Keratinocyte (primary cell): ENCODE data around the gene HELT. TPM values are rescaled to one million over a fixed set of nuclear protein-coding genes. Genes with fewer than 3 reads are reported as not detected.

Source experiments
- DNase-seq: peaks from one replicate; pipeline ENCODE4 v3.0.0-alpha.2; 2011; ENCODE audit warnings: low read depth, missing footprints, low spot score
- FAIRE-seq: peaks from 2 replicates; lab custom pipeline; 2011; peaks lifted over from hg19 to GRCh38; lab: Jason Lieb, UNC
- H2AFZ ChIP-seq: 2 replicates; pipeline ENCODE4 v1.6.0; 2012; ENCODE audit warnings: low read length, control low read depth, inconsistent platforms; ENCODE audit not compliant: control insufficient read depth
- H3K27ac ChIP-seq: 2 replicates; pipeline ENCODE4 v1.5.1; 2011; ENCODE audit warnings: low read length; ENCODE audit not compliant: control insufficient read depth, insufficient read depth
- H3K27me3 ChIP-seq: 3 replicates; pipeline ENCODE4 v1.6.0; 2011; ENCODE audit warnings: low read length; ENCODE audit not compliant: control insufficient read depth, insufficient read depth; ENCODE audit errors: extremely low read depth
- H3K36me3 ChIP-seq, 2 experiments: 2 replicates in 1 of 2; 3 replicates in 1 of 2; pipeline ENCODE4 v1.5.1; 2011; ENCODE audit warnings: low read length in 2 of 2, mild to moderate bottlenecking in 1 of 2; ENCODE audit not compliant: control insufficient read depth in 2 of 2, insufficient read depth in 2 of 2; ENCODE audit errors: extremely low read depth in 1 of 2
- H3K4me1 ChIP-seq: 3 replicates; pipeline ENCODE4 v1.5.1; 2011; ENCODE audit warnings: low read length; ENCODE audit not compliant: control insufficient read depth, insufficient read depth; ENCODE audit errors: extremely low read depth
- H3K4me2 ChIP-seq: 3 replicates; pipeline ENCODE4 v1.6.0; 2011; ENCODE audit warnings: low read depth, low read length; ENCODE audit not compliant: control insufficient read depth, insufficient read depth; ENCODE audit errors: extremely low read depth
- H3K4me3 ChIP-seq, 3 experiments: fragments of 200-600 bp in 1 of 3; sonication (generic) in 1 of 3; 2 replicates in 2 of 3; 3 replicates in 1 of 3; pipeline ENCODE4 v1.5.1; 2011 to 2016; ENCODE audit warnings: low read length in 3 of 3, mild to moderate bottlenecking in 3 of 3, control low read depth in 2 of 3, inconsistent platforms in 1 of 3, low read depth in 1 of 3, mixed read lengths in 1 of 3, mixed run types in 1 of 3, moderate library complexity in 1 of 3; ENCODE audit not compliant: control insufficient read depth in 2 of 3, insufficient read depth in 2 of 3; ENCODE audit errors: extremely low read depth in 1 of 3
- H3K79me2 ChIP-seq: 2 replicates; pipeline ENCODE4 v1.6.0; 2012; ENCODE audit warnings: low read length; ENCODE audit not compliant: control insufficient read depth, insufficient read depth
- H3K9ac ChIP-seq: 3 replicates; pipeline ENCODE4 v1.6.0; 2011; ENCODE audit warnings: low read length; ENCODE audit not compliant: control insufficient read depth, insufficient read depth; ENCODE audit errors: extremely low read depth
- H3K9me1 ChIP-seq: 3 replicates; pipeline ENCODE4 v1.6.0; 2011; ENCODE audit warnings: low read length; ENCODE audit not compliant: control insufficient read depth, insufficient read depth; ENCODE audit errors: extremely low read depth
- H3K9me3 ChIP-seq: 2 replicates; pipeline ENCODE4 v1.5.1; 2012; ENCODE audit warnings: low read depth, low read length; ENCODE audit not compliant: control insufficient read depth
- H4K20me1 ChIP-seq: 3 replicates; pipeline ENCODE4 v1.6.0; 2011; ENCODE audit warnings: low read length; ENCODE audit not compliant: control insufficient read depth, insufficient read depth; ENCODE audit errors: extremely low read depth
- CTCF ChIP-seq, 3 experiments: IDR thresholded peaks in 1 of 3; conservative IDR thresholded peaks in 1 of 3; optimal IDR thresholded peaks in 1 of 3; 2 replicates in 2 of 3; 3 replicates in 1 of 3; pipeline versions ENCODE3 to v1.5.1; 2011; ENCODE audit warnings: low read length in 3 of 3, mild to moderate bottlenecking in 3 of 3, moderate library complexity in 2 of 3, control low read depth in 1 of 3, inconsistent platforms in 1 of 3; ENCODE audit not compliant: insufficient read depth in 2 of 3; ENCODE audit errors: extremely low read depth in 1 of 3
- EZH2 ChIP-seq: IDR thresholded peaks from one replicate; pipeline ENCODE4 v1.6.1; 2012; ENCODE audit warnings: inconsistent platforms, mild to moderate bottlenecking, low read length, moderate library complexity
- dilution Hi-C: fragments of 300-500 bp; cut with MboI; formaldehyde crosslinking; loops from one replicate; pipeline ENCODE4 v1.7.0; 2020; ENCODE audit warnings: low sequenced_read_pairs; ENCODE audit not compliant: extremely low pct_ligation_motif_present
- polyA plus RNA-seq, 5 experiments: library from polyadenylated mRNA; depleted of rRNA in 3 of 5; stranded (reverse) in 3 of 5; stranded (forward) in 1 of 5; unstranded in 1 of 5; fragments of >200 nt; gene quantifications; 1 replicate in 1 of 5; 2 replicates in 3 of 5; 3 replicates in 1 of 5; pipeline versions ENCODE4 v1.2.1 to v1.2.3, GENCODE V29; 2011 to 2012; ENCODE audit warnings: missing spikeins in 2 of 5, low read depth in 1 of 5, low replicate concordance in 1 of 5

HELT gene
- polyA plus RNA-seq, 1 donor (not counting 4 experiments of a cell fraction or from before 2014, with no cell fraction given) = not detected

- Histone ChIP-seq H3K9me3 (no peaks in the 10 kb centered on the region), H3K27ac (no peak overlapping the region), H3K79me2 (no peaks in the 10 kb centered on the region), H3K4me2 (no peak overlapping the region), H3K4me1 (no peaks in the 10 kb centered on the region), H2AFZ (no peak overlapping the region), H3K9ac (no peak overlapping the region), H3K36me3 (no peaks in the 10 kb centered on the region), H3K9me1 (no peaks in the 10 kb centered on the region), H3K27me3 (peaks cover 3% of the 10 kb centered on the region), H3K4me3 (no peak overlapping the region), H4K20me1 (no peaks in the 10 kb centered on the region)
- dilution Hi-C loops = no loop called here
- no peak for DNase-seq
- FAIRE-seq = no peak
- no peak for TF ChIP-seq EZH2
- no peak for TF ChIP-seq CTCF (optimal IDR thresholded peaks at IDR 0.05 in 1 of 3, IDR thresholded peaks at IDR 0.05 in 1 of 3, conservative IDR thresholded peaks at IDR 0.05 in 1 of 3; ENCODE audit: extremely low read depth in 1 of 3, insufficient read depth in 2 of 3, low read length in 3 of 3)
Measured at GRCh38 chr4:184993247-184993646, 25.0 kb upstream of the HELT start.

GRCh38 chr4:184994010-184994622, 24.2 kb upstream of the HELT start:
- FAIRE-seq = no peak
- H3K4me3 ChIP-seq = no peak overlapping the region
- H3K4me2 ChIP-seq = no peak overlapping the region
- H4K20me1 ChIP-seq = no peaks in the 10 kb centered on the region
- no peak overlapping the region for H3K27ac ChIP-seq
- no peak overlapping the region for H3K9ac ChIP-seq
- dilution Hi-C loops = no loop called here
- no peaks in the 10 kb centered on the region for H3K79me2 ChIP-seq
- no peaks in the 10 kb centered on the region for H3K4me1 ChIP-seq
- H3K9me1 ChIP-seq = no peaks in the 10 kb centered on the region
- H3K9me3 ChIP-seq = no peaks in the 10 kb centered on the region
- no peak overlapping the region for H2AFZ ChIP-seq
- TF ChIP-seq EZH2 (no peak), CTCF (optimal IDR thresholded peaks at IDR 0.05 in 1 of 3, IDR thresholded peaks at IDR 0.05 in 1 of 3, conservative IDR thresholded peaks at IDR 0.05 in 1 of 3; ENCODE audit: extremely low read depth in 1 of 3, insufficient read depth in 2 of 3, low read length in 3 of 3) (no peak)
- peaks cover 3% of the 10 kb centered on the region for H3K27me3 ChIP-seq
- no peak for DNase-seq
- no peaks in the 10 kb centered on the region for H3K36me3 ChIP-seq
